GM18868 (cell line): Measurements from ENCODE around the gene LCE1D.

ENCODE experiments used
- ATAC-seq: cut with Tn5 transposase; IDR thresholded peaks from one replicate; pipeline ENCODE4 v1.9.1; 2021; ENCODE audit warnings: mild to moderate bottlenecking, moderate library complexity; ENCODE audit not compliant: unreplicated experiment

Gene LCE1D

DNA sequence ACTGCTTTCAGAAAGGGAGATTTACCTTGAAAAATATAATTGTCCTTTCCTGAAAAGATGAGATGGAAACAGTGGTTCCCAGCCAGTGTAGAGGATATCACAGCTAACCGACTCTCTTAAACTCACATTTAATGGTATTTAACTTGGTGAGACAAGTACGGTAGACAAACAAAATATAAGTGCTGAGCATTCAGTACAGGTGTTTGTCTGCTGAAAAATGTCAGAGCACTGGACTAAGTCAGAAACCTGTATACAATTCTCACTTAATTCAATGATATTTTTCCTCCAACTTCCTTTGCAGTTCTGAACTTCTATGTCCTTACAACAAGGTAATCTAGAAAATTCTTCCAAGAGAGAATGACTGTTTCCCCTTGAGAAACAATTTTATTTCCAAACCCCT is 15.2 kb downstream of the LCE1D start, which contains the start of gene LCE1B:
Gene LCE1B, plus strand, starts transcription at position 301 of the 400 bp plus-strand sequence. CDS start 476 bp downstream, outside the sequence.
- ATAC-seq, result no peak

DNA sequence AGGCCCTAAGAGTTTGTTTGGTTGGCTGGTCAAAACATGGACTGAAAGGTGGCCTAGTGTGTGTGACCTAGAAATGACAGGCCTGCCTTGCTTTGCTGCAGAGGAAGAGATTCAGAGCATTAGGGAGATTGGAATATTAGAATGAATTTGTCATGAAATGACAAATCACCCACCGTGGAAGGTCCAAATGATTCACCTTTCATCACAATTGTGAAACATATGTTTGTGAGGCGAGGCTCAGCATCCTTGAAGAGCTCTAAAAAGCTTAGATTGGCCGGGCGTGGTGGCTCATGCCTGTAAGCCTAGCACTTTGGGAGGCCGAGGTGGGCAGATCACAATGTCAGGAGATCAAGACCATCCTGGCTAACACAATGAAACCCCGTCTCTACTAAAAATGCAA is 20.8 kb downstream of the LCE1D start:
- ATAC-seq, result no peak

DNA sequence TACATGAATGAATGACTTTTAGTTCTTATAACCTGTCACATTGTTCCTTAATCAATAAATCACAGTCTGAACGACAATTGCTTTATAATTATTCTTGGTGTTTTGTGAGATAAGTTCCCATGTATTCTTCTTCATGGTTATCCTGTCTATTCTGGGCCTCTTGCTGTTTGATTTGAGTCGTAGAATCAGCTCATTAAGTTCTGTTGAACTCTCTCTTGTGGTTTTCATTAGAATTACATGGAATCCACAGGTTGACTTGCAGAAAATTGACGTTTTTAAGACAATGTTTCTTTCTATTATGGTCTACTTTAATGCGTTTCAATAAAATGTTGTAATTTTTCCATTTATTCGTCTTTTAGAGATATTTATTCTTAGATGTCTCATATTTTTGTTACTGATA is 26.8 kb downstream of the LCE1D start:
- no peak for ATAC-seq

DNA sequence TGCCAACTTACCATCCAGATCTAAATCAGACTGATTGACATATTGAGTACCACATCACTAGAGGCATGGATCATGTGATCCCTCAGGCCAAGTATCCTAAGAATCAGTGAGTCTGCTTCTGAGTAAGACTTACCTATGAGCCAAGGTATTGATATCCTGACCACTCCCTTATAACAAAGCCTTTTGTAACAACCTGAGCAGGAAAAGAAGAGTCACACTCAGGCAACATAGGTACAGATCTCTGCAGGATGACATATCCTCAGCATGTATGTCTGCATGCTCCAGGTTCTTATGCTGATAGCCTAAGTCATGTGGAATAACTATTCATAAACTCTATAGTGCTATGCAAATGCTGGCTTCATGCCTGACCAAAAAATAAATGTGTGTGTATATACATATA is 28.4 kb downstream of the LCE1D start:
- ATAC-seq, result no peak

DNA sequence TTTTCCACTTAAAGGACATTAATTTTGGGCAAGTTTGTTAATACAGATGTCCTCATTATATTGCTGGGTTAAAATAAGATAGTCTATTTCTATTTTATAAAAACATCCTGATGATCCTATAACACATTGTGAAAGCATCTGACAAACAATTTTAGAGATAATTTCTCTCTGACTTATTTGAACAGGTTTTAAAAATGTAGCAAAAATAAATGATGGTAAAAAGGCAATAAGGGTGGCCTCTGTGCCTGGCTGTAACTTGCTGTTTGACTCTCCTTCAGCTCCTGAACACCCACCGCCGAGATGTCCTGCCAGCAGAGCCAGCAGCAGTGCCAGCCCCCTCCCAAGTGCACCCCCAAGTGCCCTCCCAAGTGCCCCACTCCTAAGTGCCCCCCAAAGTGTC is 30.7 kb downstream of the LCE1D start, which contains the start of gene LCE1A:
Gene LCE1A, plus strand, starts transcription at position 301 of the 400 bp plus-strand sequence. Its CDS starts 0 bp downstream, at position 301.
- no peak for ATAC-seq

DNA sequence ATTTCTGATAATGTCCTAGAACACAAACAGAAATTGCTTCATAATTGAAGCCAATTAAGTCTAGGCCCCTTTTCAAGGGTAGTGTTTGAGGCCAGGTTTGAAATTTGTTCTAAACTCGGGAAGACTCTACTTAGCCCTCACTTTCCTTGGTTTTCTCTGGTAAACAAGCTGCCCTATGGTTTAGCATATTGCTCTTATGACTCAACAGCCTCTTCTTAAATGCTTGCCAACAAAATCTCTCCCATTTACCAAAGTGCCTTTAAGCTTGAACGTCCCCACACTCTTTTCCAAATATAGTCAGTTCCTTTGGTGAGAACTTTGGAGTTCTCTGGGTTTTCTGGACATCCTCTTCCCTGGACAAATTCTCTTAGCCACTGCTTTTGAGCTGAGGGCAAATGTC is 40.3 kb downstream of the LCE1D start:
- no peak for ATAC-seq

DNA sequence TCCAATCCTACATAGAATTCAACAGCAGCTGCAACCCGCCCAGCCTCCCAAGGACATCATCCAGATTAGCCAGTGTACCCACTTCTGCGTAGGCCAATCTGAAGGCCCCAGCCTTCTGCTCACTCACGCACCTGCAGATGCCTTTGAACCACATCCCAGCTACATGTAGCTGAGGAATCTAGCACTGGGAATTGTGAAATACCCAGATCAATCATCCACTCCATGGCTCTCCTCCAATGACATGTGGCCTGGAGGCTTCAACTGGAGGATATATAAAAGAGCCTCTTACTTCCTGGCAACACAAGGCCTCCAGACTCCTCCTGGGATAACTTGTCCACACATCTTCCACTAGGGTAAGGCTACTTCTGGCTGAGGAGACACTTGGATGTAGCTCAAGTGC is 46.0 kb downstream of the LCE1D start, which contains the start of gene LCE6A:
Gene LCE6A, plus strand, starts transcription at position 301 of the 400 bp plus-strand sequence. CDS start 665 bp downstream, outside the sequence.
- no peak for ATAC-seq
